ENCODE measurements around the gene NHERF2. TPM values are rescaled to one million over a fixed set of nuclear protein-coding genes. Genes with fewer than 3 reads are reported as not detected.

The NHERF2 gene
- total RNA-seq, 4 donors from 2014 or later, result 45.3 to 130 (median 88.3) TPM

DNA sequence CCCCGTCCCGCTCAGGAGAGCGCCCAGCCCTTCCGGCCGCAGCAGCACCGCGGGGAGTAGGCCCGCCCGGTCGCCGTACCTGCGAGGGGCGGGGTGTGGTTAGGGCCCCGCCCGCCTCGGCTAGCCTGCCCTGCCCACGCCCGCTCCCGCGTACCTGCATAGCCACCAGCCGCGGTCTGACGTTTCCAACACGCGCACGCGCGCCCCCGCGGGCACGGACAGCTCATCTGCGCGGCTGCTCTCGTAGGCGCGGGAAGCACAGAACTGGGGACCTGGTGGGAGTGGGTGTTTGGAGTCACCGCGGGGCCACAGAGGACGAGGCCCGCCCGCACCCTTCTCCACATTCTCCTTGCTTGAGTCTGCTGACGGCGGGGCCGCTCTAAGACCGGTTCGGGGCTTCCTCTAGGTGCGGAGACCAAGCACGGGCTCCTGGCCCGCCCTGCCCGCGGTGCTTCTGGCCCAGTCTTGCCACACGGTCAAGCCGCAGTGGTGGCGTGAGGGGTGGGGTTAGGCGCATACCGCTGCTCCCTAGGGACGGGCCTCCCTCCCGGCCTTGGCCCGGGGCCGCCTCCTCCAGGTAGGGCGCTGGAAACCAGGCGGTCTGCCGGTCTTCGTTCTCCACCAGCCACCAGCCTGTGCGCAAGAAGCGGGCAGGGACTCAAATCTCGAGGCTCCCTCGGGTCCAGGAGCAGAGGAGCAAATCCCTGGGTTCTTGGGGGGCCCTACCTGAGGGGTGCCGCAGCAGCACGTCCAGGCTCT is 47.3 kb upstream of the NHERF2 start:
- H3K4me1 ChIP-seq, result peaks cover 24 to 39% (median 31%) of the 10 kb centered on the region in 4 donors
- H3K9me3 ChIP-seq, result no peaks in the 10 kb centered on the region
- no peak for DNase-seq (ENCODE audit: extremely low spot score)
- H3K27ac ChIP-seq (replicated peaks in 1 of 4), result no peak overlapping the region
- 14% methylated on average over 19 of the region's 70 CpGs for WGBS
- TF ChIP-seq CTCF (IDR thresholded peaks at IDR 0.05), result no peak
- H3K4me3 ChIP-seq, result no peak overlapping the region
- peaks cover 0 to 88% (median 47%) of the 10 kb centered on the region in 4 donors for H3K27me3 ChIP-seq
- intact Hi-C loops (cut with DNase I), result no loop called here
- H3K36me3 ChIP-seq, result peaks cover 45 to 47% (median 46%) of the 10 kb centered on the region in 4 donors

DNA sequence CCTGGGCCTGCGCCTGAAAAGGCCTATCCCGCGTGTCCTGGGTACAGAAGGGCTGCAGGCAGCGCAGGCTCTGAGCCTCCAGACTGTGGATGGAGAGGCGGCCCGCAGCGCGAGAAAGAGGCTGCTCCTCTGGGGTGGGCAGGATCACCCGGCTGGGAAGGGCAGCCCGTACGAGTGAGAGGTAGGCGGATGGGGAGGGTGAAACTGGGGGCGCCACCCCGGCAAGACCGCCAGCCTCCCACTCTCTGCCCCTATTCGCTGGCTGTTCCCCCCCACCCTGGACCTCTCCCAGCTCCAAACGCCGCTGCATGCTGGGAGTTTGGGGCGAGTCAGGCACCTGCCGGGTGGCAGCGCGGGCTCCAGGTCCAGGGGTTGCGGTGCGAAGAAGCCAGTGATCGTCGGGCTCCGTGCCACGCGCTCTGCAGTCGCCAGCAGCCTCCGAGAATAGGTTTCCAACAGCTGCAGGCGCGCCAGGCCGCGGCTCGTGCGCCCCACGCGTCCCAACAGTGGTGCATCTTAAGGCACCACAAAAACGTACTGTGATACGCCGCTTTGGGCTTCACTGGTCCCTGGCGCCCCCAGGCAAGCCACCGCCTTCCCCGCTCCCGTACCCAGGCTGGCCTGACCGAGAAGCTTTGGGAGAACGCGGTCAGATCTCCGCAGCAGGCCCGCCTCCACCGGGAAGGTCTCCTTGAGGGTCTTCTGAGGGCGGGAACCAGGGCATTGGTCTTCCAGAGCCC is 46.5 kb upstream of the NHERF2 start:
- 0% methylated on average over 14 of the region's 53 CpGs for WGBS
- Histone ChIP-seq H3K36me3 (peaks cover 37 to 43% (median 39%) of the 10 kb centered on the region in 4 donors), H3K9me3 (no peaks in the 10 kb centered on the region), H3K27ac (replicated peaks in 1 of 4) (no peak overlapping the region), H3K27me3 (peaks cover 0 to 80% (median 47%) of the 10 kb centered on the region in 4 donors), H3K4me3 (no peak overlapping the region), H3K4me1 (peaks cover 32 to 46% (median 38%) of the 10 kb centered on the region in 4 donors)
- TF ChIP-seq CTCF (IDR thresholded peaks at IDR 0.05) (no peak), POLR2AphosphoS5 (IDR thresholded peaks at IDR 0.05) (no peak), POLR2A (IDR thresholded peaks at IDR 0.05; ENCODE audit: low read depth) (no peak), EP300 (IDR thresholded peaks at IDR 0.05) (no peak)
- intact Hi-C loops (cut with DNase I), result no loop called here
- no peak for DNase-seq (ENCODE audit: extremely low spot score)

GRCh38 chr16:1980770-1981087 is 46.0 kb upstream of the NHERF2 start:
- peaks cover 37 to 52% (median 43%) of the 10 kb centered on the region in 4 donors for H3K4me1 ChIP-seq
- H3K27me3 ChIP-seq, result peaks cover 0 to 75% (median 44%) of the 10 kb centered on the region in 4 donors
- no peak overlapping the region for H3K4me3 ChIP-seq
- intact Hi-C loops (cut with DNase I), result no loop called here
- DNase-seq (ENCODE audit: extremely low spot score), result no peak
- H3K9me3 ChIP-seq, result no peaks in the 10 kb centered on the region
- H3K27ac ChIP-seq (replicated peaks in 1 of 4), result no peak overlapping the region
- TF ChIP-seq CTCF (IDR thresholded peaks at IDR 0.05), result no peak
- TF ChIP-seq POLR2A (IDR thresholded peaks at IDR 0.05; ENCODE audit: low read depth), result no peak
- TF ChIP-seq POLR2AphosphoS5 (IDR thresholded peaks at IDR 0.05), result no peak
- no peak for TF ChIP-seq EP300 (IDR thresholded peaks at IDR 0.05)
- peaks cover 35 to 43% (median 38%) of the 10 kb centered on the region in 4 donors for H3K36me3 ChIP-seq
- WGBS, result 20% methylated on average over 3 of the region's 16 CpGs

DNA sequence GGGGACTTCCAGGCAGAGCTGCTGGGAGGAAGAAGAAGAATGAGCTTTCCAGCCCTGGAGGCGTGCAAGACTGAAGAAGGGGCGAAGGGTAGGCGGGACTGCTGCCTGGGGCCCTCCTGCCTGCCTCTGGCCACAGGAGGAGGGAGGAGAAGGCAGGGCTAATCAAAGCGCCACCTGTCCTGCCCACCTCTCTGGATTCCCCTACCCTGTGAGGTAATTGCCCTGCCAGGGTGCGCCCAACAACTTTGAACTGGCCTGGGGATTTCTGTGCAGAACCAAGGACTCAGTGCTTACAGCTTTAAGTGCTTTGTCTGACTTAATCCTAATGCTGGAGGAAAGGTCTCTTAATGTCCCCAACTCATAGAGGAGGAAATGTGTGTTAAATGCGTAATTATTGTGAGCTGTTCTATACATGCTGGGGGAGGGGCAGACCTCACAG is 45.3 kb upstream of the NHERF2 start, which contains the start of gene NOXO1:
TSS of gene NOXO1 (minus strand) at position 72 of the 439 bp plus-strand sequence. CDS start 290 bp downstream, outside the sequence.
- TF ChIP-seq POLR2A (IDR thresholded peaks at IDR 0.05; ENCODE audit: low read depth) (no peak), EP300 (IDR thresholded peaks at IDR 0.05) (no peak), CTCF (IDR thresholded peaks at IDR 0.05) (no peak), POLR2AphosphoS5 (IDR thresholded peaks at IDR 0.05) (no peak)
- intact Hi-C loops (cut with DNase I), result no loop called here
- H3K27me3 ChIP-seq, result peaks cover 0 to 68% (median 44%) of the 10 kb centered on the region in 4 donors

More for the DNA sequence above, 45.3 kb upstream of the NHERF2 start, which contains the start of gene NOXO1:
- no peaks in the 10 kb centered on the region for H3K9me3 ChIP-seq
- no peak for DNase-seq (ENCODE audit: extremely low spot score)
- 56% methylated on average over 2 of the region's 6 CpGs for WGBS
- H3K4me3 ChIP-seq, result no peak within 1 kb of the TSS
- H3K27ac ChIP-seq (replicated peaks in 1 of 4), result no peak within 1 kb of the TSS
- peaks cover 37 to 59% (median 46%) of the 10 kb centered on the region in 4 donors for H3K4me1 ChIP-seq
- peaks cover 35 to 43% (median 38%) of the 10 kb centered on the region in 4 donors for H3K36me3 ChIP-seq

All from esophagus muscularis mucosa (tissue), 4 donors.